Measurements from ENCODE around the gene EVI5.

GRCh38 chr1:92790867-92791266, 6.0 kb upstream of the EVI5 start:
- TF ChIP-seq, protein P1, sequence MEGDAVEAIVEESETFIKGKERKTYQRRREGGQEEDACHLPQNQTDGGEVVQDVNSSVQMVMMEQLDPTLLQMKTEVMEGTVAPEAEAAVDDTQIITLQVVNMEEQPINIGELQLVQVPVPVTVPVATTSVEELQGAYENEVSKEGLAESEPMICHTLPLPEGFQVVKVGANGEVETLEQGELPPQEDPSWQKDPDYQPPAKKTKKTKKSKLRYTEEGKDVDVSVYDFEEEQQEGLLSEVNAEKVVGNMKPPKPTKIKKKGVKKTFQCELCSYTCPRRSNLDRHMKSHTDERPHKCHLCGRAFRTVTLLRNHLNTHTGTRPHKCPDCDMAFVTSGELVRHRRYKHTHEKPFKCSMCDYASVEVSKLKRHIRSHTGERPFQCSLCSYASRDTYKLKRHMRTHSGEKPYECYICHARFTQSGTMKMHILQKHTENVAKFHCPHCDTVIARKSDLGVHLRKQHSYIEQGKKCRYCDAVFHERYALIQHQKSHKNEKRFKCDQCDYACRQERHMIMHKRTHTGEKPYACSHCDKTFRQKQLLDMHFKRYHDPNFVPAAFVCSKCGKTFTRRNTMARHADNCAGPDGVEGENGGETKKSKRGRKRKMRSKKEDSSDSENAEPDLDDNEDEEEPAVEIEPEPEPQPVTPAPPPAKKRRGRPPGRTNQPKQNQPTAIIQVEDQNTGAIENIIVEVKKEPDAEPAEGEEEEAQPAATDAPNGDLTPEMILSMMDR (IDR thresholded peaks at IDR 0.05) = no peak
- TF ChIP-seq EZH2phosphoT487 (IDR thresholded peaks at IDR 0.05) = no peak

All from neural progenitor cell (in vitro differentiated cells).